Left forelimb (tissue), 1 donor: ENCODE results near the gene TOX4.

Experiments used
- DNase-seq: peaks from one replicate; pipeline ENCODE4 v3.0.0-alpha.2; 2018; ENCODE audit warnings: low spot score

Gene TOX4

GRCh38 chr14:21503376-21503775 lies 26.4 kb downstream of the TOX4 start:
- no peak for DNase-seq

DNA sequence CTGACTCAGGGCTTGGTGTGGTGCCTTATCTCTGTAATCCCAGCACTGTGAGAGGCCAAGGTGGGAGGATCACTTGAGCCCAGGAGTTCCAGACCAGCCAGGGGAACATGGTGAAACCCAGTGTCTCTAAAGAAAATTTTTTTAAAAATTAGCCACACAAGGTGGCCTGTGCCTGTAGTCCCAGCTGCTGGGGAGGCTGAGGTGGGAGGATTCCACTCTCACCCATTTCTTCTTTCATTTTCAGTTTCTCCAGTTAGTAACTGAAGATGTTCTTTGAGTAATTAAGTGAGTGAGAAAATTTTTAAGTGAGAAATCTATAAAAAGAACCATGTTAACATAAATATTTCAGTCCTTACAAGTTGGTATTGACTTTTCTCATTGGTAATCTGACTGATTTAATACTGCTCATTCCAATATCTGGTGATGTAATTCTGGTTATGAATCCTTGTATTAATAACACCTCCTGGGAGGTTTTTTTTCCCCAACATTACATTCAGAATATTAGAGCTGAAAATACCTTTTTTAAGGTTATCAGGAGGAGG lies 28.1 kb downstream of the TOX4 start:
- no peak for DNase-seq

GRCh38 chr14:21506557-21506956 lies 29.6 kb downstream of the TOX4 start:
- DNase-seq: no peak

DNA sequence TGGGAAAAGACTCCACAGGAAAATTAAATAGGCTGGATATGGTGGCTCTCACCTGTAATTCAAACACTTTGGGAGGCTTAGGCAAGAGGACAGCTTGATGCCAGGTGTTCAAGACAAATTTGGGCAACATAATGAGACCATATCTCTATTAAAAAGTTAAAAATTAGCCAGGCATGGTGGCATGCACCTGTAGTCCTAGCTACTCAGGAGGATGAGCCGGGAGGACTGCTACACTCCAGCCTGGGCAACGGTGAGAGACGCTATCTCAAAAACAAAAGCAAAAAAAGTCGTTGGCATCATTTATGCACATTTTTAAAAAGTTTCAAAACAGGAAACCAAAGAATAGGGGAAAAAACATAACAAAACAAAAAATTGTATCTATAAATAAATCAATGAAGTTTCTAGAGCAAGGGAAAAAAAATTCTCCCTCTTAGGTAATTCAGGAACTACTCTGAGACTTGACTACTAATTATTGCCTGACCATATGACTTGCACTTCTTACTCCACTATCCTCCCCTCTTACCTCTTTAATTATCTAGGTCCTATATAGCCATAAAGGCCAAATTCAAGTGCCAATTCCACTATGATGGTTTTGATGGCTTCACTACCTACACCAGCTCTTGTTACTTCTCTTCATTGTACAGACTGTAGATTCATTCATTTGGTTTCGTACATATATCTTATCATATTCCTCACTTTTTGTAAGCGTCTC lies 32.6 kb downstream of the TOX4 start:
- DNase-seq: no peak

- DNase-seq: peak; percentile 94
These were observed 34.0 kb downstream of the TOX4 start, which contains the start of gene METTL3 for GRCh38 chr14:21510735-21511657. TSS of gene METTL3 (minus strand) at chr14:21511340. CDS start at chr14:21511223, 117 bp downstream.

GRCh38 chr14:21514341-21514740 lies 37.3 kb downstream of the TOX4 start:
- DNase-seq: no peak

DNA sequence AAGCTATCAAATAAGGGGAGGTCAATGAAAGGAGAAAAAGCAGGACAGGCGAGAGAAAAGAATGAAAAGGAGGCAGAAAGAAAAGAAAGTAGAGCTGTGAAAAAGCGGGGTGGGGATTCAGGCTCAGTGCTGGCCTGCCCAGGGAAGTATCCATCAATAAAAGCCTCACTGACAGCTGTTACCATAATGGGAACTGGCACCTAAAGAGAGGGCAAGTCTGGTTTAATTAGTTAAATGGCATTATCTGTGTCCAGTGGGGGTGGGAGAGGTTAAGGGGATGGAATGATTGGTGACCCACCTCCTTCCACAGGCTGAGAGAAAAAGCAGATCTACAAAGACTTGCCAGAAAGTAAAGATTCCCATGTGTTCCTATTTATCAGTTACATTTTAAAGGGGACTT lies 41.7 kb downstream of the TOX4 start:
- no peak for DNase-seq

GRCh38 chr14:21520767-21521166 lies 43.8 kb downstream of the TOX4 start:
- DNase-seq: no peak

DNA sequence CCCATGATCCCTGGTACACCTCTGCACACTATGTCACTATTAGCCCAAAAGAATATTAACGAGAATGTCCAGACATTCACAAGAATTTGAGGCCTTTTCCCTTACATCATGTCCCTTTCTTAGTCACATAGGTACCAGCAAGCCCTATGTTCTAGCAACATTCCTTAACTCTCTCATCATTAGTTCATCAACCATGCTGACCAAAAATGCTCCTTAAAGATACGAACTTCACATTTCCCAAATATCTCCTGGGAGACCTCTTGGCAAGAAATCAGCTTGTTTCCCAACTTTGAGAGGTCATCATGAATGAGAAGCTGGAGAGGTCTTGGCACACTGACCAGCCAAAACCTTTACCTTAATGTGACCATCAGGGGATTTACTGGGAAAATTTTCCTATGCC lies 44.5 kb downstream of the TOX4 start:
- DNase-seq: no peak

- DNase-seq: no peak
These were observed 46.2 kb downstream of the TOX4 start for GRCh38 chr14:21523203-21523602.

GRCh38 chr14:21524575-21525490 lies 47.8 kb downstream of the TOX4 start:
- no peak for DNase-seq

DNA sequence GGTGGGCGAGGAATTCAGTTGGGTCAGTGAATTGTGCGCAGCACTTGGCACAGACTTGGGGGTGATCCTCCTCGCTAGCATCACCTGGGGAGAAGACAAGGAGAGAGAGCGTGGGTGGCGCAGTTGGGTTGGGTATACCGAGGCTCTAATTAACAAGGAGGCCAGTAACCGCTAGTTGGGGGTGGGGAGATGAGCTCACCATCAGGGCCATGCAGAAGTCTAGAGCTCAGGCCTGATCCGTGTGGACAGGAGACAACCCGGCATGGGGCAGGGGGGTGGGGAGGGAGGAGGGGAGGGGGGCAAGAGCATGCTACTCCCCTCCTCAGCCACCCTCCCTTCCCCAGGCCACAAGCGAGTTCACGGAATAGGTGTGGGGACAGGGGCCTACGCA lies 48.6 kb downstream of the TOX4 start:
- DNase-seq: no peak

DNA sequence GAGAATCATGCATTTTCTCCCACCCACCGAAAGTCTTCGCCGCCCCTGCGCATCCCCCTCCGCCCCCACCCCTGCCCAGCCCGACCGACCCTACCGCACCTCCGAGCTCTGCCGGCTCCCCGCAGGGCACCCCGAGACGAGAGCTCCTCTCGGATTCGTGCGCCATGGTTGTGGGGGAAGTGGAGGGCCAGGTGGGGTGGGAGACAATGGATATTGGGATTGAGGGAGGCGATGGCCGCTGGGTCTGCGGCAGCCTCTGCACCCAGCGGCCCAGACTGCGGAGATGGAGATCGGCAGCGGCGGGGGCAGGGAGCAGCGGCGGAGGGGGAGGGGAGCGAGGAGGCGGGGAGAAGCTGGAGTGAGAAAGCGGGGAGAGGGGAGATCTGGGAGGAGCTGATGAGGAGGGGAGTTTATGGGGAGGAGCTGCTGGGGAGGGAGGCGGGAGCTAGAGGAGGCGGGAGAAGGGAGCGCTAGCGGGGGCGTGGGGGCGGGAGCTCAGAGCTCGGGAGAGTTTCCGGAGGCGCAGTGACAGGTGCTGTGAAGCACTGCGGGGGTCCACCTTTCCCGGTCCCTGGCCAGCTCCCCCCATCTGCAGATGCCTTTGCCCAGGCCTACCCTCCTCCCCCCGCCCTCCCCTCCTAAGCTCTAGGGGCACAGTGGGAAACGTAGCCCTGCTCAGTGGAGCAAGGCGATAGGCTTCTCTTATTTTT lies 49.1 kb downstream of the TOX4 start, which contains the start of gene SALL2:
SALL2 (minus strand) TSS at position 385 of the 710 bp plus-strand sequence; CDS start at position 166, 219 bp downstream.
- DNase-seq: peak; percentile 87

- DNase-seq: no peak
These were observed 49.8 kb downstream of the TOX4 start for GRCh38 chr14:21526672-21527317.

DNA sequence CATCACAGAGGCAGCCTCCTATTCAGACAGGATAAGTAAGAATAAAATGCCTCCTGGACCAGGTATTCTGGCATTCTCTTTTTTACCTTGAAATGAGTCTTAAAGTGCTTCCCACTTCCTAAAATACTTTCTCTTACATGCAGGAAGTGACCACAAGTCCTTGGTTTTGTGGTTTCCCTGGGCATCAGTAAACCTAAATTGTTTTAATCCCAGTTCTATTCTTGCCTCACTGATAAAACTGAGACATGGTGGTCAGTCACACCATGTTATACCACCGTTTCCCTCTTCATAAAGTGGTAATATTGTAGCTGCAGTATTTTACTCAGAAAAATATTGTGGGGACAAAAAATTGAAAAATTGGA lies 50.3 kb downstream of the TOX4 start:
- DNase-seq: no peak

DNA sequence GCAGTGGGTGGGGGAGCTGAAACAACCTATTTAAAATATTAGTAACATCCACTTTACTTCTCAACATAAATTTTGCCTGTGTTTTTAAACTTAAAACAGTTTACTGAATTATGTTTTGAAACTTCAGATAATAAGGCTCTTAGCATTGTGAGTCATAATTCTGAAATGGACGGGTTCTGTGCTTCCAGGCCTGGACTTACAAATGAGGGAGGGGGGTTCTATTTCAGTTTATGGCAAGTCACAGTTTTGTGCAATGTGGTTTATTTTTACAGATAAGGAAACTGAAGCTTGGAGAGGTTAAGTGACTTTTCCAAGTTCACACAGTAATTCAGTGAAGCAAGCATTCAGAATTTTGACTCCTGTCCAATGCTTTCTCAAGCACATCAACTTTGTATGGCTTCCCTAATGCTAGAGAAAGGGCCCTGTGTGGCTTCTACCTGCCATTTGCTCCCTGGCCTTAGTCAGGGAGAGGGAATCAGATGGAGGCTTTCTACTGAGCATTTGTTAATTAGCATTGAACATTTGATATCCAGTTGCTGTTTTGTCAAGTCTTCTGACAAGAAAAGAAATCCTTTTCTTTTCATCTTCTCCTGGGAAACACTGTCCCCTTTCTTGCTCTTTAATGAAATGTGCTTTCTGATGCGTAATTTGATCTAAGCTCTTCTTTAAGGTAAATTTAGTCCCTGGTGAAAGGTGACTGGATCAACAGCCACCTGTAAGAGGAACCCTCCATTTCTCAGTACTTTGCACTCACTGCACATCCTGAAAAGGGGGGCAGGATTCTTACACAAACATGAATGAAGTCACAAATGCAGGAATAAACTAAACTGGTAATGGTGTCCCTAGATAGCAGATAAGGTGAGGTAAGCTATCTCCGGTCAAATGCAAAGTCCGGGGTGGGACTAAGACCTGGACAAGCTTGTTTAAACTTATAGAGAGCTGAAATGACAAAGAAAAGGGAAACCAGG lies 51.7 kb downstream of the TOX4 start:
- no peak for DNase-seq

DNA sequence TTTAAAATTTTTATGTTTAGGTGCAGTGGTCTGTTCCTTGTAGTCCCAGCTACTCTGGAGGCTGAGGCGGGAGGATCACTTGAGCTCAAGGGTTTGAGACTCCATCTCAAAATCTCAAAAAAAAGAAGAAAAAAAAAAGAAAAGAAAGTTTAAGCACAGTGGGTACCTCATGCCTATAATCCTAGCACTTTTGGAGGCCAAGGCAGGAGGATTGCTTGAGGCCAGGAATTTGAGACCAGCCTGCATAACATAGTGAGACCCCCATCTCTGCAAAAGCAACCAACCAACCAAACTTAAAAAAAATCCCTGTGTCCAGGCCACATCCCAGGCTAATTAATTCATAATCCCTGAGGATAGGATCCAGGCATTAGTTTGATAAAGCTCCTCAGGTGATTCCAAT lies 52.5 kb downstream of the TOX4 start:
- no peak for DNase-seq

DNA sequence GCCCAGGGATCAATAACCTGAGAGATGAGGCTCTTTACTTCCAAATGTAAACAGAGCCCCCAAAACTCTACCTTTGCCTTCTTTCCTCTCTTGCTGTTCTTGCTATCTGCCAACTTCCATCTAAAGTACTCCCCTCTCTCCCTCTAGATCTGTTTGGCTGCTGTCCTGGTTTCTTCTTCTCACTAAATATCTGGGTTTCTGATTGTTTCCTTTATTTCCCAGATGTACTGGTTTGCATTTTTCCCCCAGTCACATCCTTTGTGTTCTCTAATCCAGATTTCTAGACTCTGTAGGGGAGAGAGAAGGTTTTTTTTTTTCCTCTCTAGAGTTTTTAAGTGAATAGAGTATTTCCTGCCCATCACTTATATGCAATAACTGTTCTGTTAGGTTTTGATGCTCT lies 56.3 kb downstream of the TOX4 start:
- no peak for DNase-seq

GRCh38 chr14:21534576-21534975 lies 57.6 kb downstream of the TOX4 start:
- DNase-seq: no peak
